DND-41 (cell line): ENCODE measurements around the gene MYO1B.

Source experiments
- ATAC-seq: fragments of 200-7000 bp; cut with Tn5 transposase; 3 replicates; pipeline ENCODE4 v1.9.1; 2021; ENCODE audit warnings: low read depth; ENCODE audit not compliant: insufficient read depth
- DNase-seq: peaks from one replicate; pipeline ENCODE4 v3.0.0-alpha.2; 2020
- H2AFZ ChIP-seq: 2 replicates; pipeline ENCODE4 v1.6.0; 2012; ENCODE audit warnings: low read depth, low read length
- H3K27ac ChIP-seq: 2 replicates; pipeline ENCODE4 v1.5.1; 2012; ENCODE audit warnings: low read length, inconsistent platforms
- H3K27me3 ChIP-seq: fragments of 200-600 bp; sonication (generic); 2 replicates; pipeline ENCODE4 v1.6.0; 2012; ENCODE audit warnings: low read length, mild to moderate bottlenecking, inconsistent platforms; ENCODE audit not compliant: insufficient read depth, poor library complexity
- H3K36me3 ChIP-seq: 2 replicates; pipeline ENCODE4 v1.5.1; 2012; ENCODE audit warnings: low read length, inconsistent platforms; ENCODE audit not compliant: insufficient read depth
- H3K4me1 ChIP-seq: 2 replicates; pipeline ENCODE4 v1.5.1; 2012; ENCODE audit warnings: mild to moderate bottlenecking, low read length; ENCODE audit not compliant: insufficient read depth
- H3K4me2 ChIP-seq: 2 replicates; pipeline ENCODE4 v1.6.0; 2012; ENCODE audit warnings: mild to moderate bottlenecking, moderate library complexity, low read length, inconsistent platforms; ENCODE audit not compliant: insufficient read depth
- H3K4me3 ChIP-seq, 2 experiments: fragments of 200-600 bp in 1 of 2; shearing (Covaris generic) in 1 of 2; 2 replicates each; pipeline ENCODE4 v1.5.1; 2012 to 2016; ENCODE audit warnings: inconsistent platforms in 2 of 2, low read length in 2 of 2, mild to moderate bottlenecking in 2 of 2, low read depth in 1 of 2, moderate library complexity in 1 of 2
- H3K79me2 ChIP-seq: 2 replicates; pipeline ENCODE4 v1.6.0; 2012; ENCODE audit warnings: low read length, inconsistent platforms; ENCODE audit not compliant: insufficient read depth
- H3K9ac ChIP-seq: 2 replicates; pipeline ENCODE4 v1.6.0; 2012; ENCODE audit warnings: low read depth, mild to moderate bottlenecking, inconsistent platforms, low read length, moderate library complexity
- H3K9me3 ChIP-seq: 2 replicates; pipeline ENCODE4 v1.5.1; 2012; ENCODE audit warnings: low read length, moderate library complexity, mild to moderate bottlenecking, inconsistent platforms; ENCODE audit not compliant: insufficient read depth, severe bottlenecking
- H4K20me1 ChIP-seq: 2 replicates; pipeline ENCODE4 v1.6.0; 2012; ENCODE audit warnings: low read length; ENCODE audit not compliant: insufficient read depth
- EZH2 ChIP-seq: IDR thresholded peaks from 3 replicates; pipeline ENCODE4 v1.6.1; 2012; ENCODE audit warnings: borderline replicate concordance, low read depth, mild to moderate bottlenecking, moderate library complexity, low read length, inconsistent platforms; ENCODE audit not compliant: severe bottlenecking
- TF ChIP-seq, protein P1 (sequence below): IDR thresholded peaks from 2 replicates; pipeline ENCODE4 v1.5.1; 2012; ENCODE audit warnings: borderline replicate concordance, low read length, moderate library complexity, mild to moderate bottlenecking; ENCODE audit not compliant: poor library complexity, severe bottlenecking; ENCODE audit errors: extremely low read depth

Gene MYO1B

DNA sequence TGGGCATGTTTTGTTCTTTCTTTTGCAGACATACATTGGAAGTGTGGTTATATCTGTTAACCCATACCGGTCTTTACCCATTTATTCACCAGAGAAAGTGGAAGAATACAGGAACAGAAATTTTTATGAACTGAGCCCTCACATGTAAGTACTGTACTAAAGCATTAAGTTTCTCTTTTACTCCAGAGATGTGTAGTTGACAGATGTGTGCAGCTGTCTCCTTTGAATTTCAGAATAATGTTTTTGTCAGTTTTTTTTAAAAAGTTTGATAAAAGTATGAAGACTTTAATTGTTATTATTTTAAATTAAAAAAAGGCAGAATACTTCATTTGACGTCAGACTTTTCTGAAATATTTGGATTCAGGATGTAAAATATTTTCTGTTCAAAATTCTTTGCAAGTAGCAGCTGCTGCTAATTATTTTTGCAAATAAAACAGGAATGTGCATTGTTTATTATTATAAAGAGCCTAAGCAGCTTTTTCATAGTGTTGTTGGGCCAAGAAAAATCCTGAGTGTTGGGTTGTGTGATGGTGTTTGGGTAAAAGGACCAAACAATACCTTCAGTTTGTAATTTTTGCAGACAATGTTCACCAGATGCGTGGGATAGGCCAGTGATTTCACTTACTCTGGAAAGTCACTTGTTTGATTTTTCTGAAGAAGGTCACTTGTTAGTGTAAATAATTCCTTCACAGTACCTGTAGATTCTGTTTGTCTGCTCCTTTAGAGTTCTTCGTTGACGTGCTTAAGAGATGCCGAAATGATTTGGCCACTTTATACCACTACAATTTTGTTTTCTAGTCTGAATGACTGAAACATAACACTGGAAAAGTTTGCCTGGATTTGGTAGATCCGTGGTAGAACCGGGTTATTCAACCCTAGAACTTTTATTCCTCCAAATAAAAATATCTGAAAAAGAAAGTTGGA, 51.1 kb downstream of the MYO1B start:
- TF ChIP-seq EZH2 = no peak
- TF ChIP-seq, protein P1, sequence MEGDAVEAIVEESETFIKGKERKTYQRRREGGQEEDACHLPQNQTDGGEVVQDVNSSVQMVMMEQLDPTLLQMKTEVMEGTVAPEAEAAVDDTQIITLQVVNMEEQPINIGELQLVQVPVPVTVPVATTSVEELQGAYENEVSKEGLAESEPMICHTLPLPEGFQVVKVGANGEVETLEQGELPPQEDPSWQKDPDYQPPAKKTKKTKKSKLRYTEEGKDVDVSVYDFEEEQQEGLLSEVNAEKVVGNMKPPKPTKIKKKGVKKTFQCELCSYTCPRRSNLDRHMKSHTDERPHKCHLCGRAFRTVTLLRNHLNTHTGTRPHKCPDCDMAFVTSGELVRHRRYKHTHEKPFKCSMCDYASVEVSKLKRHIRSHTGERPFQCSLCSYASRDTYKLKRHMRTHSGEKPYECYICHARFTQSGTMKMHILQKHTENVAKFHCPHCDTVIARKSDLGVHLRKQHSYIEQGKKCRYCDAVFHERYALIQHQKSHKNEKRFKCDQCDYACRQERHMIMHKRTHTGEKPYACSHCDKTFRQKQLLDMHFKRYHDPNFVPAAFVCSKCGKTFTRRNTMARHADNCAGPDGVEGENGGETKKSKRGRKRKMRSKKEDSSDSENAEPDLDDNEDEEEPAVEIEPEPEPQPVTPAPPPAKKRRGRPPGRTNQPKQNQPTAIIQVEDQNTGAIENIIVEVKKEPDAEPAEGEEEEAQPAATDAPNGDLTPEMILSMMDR = no peak
- Histone ChIP-seq H3K79me2 (no peaks in the 10 kb centered on the region), H2AFZ (no peak overlapping the region), H3K9me3 (no peaks in the 10 kb centered on the region), H3K36me3 (no peaks in the 10 kb centered on the region), H3K4me3 (no peak overlapping the region), H3K9ac (no peak overlapping the region), H4K20me1 (no peaks in the 10 kb centered on the region), H3K4me2 (no peak overlapping the region), H3K27me3 (no peaks in the 10 kb centered on the region), H3K4me1 (0 out of 2 replicates have a peak, but pooled peaks cover 7% of the 10 kb centered on the region), H3K27ac (no peak overlapping the region)
- ATAC-seq (no peak), DNase-seq (no peak)

GRCh38 chr2:191297033-191297432, 51.8 kb downstream of the MYO1B start:
- ATAC-seq = no peak
- H3K27ac ChIP-seq = no peak overlapping the region

DNA sequence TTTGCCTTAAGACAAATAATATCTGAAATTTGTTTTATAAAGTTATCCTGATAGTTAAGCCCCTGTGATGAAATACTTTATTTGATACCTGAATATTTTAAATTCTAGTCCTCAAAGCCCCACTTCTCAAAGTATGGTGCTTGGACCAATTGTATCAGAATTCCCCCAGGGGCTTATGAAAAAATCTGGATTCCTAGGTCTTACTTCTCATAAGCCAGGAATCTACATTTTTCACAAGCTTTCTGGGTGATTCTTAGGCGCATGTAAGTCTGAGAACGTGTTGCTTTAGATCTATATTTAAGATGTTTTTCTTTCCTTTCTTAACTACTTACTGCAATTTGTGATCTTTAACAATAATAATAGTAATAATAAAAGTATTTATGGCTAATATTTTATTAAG, 53.1 kb downstream of the MYO1B start:
- H4K20me1 ChIP-seq = no peaks in the 10 kb centered on the region
- no peaks in the 10 kb centered on the region for H3K36me3 ChIP-seq
- TF ChIP-seq, protein P1 = no peak
- no peak for TF ChIP-seq EZH2
- H2AFZ ChIP-seq = no peak overlapping the region
- no peak overlapping the region for H3K27ac ChIP-seq
- no peak overlapping the region for H3K9ac ChIP-seq
- ATAC-seq (no peak), DNase-seq (no peak)
- no peak overlapping the region for H3K4me2 ChIP-seq
- H3K79me2 ChIP-seq = no peaks in the 10 kb centered on the region
- H3K4me1 ChIP-seq = 0 out of 2 replicates have a peak, but pooled peaks cover 7% of the 10 kb centered on the region
- no peak overlapping the region for H3K4me3 ChIP-seq
- H3K9me3 ChIP-seq = no peaks in the 10 kb centered on the region
- H3K27me3 ChIP-seq = no peaks in the 10 kb centered on the region

More at GRCh38 chr2:191297033-191297432, 51.8 kb downstream of the MYO1B start:
- Histone ChIP-seq H3K9me3 (no peaks in the 10 kb centered on the region), H3K4me2 (no peak overlapping the region), H3K9ac (no peak overlapping the region), H2AFZ (no peak overlapping the region), H3K4me1 (0 out of 2 replicates have a peak, but pooled peaks cover 7% of the 10 kb centered on the region), H3K27me3 (no peaks in the 10 kb centered on the region), H4K20me1 (no peaks in the 10 kb centered on the region), H3K79me2 (no peaks in the 10 kb centered on the region), H3K4me3 (no peak overlapping the region), H3K36me3 (no peaks in the 10 kb centered on the region)
- DNase-seq = no peak
- no peak for TF ChIP-seq EZH2
- TF ChIP-seq, protein P1 = no peak
